Epithelial cell of esophagus (primary cell): ENCODE results near the gene DLX6.
A peak's percentile ranks its signal among the peaks of the same experiment; 100 is the strongest.

Source experiments
- DNase-seq: peaks from one replicate; pipeline ENCODE4 v3.0.0; 2010; ENCODE audit warnings: low read depth
- H3K4me3 ChIP-seq: 2 replicates; pipeline ENCODE4 v1.5.1; 2011; ENCODE audit warnings: mild to moderate bottlenecking, low read length, control low read depth
- TF ChIP-seq, protein P1 (sequence below): IDR thresholded peaks from 2 replicates; pipeline ENCODE4 v1.5.1; 2011; ENCODE audit warnings: low read depth, mild to moderate bottlenecking, low read length, control low read depth, inconsistent platforms; ENCODE audit not compliant: insufficient read depth; ENCODE audit errors: missing control alignments

DLX6 gene

DNA sequence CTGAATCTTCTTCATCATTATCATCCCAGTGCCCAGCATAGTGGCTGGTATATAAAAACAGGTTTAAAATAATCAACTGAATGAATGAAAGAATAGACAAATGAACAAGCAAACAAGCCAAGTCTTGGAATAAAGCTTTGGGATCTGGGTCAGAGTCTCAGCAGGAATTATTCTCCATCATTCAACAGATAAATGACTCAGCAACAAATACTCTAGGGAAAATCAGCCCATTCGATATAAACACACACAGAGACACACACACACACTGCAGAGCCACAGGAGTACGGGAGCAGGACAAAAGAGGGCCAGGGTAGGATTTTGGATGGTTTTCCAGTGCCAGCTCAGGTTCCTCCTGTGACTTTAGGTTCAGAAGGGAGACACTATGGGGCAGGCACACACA, 29.2 kb upstream of the DLX6 start:
- no peak for DNase-seq
- TF ChIP-seq, protein P1, sequence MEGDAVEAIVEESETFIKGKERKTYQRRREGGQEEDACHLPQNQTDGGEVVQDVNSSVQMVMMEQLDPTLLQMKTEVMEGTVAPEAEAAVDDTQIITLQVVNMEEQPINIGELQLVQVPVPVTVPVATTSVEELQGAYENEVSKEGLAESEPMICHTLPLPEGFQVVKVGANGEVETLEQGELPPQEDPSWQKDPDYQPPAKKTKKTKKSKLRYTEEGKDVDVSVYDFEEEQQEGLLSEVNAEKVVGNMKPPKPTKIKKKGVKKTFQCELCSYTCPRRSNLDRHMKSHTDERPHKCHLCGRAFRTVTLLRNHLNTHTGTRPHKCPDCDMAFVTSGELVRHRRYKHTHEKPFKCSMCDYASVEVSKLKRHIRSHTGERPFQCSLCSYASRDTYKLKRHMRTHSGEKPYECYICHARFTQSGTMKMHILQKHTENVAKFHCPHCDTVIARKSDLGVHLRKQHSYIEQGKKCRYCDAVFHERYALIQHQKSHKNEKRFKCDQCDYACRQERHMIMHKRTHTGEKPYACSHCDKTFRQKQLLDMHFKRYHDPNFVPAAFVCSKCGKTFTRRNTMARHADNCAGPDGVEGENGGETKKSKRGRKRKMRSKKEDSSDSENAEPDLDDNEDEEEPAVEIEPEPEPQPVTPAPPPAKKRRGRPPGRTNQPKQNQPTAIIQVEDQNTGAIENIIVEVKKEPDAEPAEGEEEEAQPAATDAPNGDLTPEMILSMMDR = no peak
- no peak overlapping the region for H3K4me3 ChIP-seq

DNA sequence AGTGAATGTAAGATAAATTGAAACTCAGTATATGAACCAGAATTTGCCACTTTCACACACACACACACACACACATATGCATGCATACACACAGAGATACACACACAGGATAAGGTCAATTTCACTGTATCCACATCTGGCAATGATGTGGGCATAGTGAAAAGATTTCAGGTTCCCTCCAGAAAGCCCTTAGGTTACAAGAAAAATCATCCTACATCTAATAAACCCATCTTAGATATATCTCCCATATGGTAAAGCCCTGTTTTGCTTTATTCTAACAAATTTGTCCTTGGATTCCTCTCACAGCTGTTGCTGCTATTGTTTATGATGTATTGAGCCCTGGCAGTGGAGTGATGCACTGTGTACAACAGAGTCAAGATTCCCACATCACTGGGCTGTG, 27.9 kb upstream of the DLX6 start:
- TF ChIP-seq, protein P1 = no peak
- no peak for DNase-seq

DNA sequence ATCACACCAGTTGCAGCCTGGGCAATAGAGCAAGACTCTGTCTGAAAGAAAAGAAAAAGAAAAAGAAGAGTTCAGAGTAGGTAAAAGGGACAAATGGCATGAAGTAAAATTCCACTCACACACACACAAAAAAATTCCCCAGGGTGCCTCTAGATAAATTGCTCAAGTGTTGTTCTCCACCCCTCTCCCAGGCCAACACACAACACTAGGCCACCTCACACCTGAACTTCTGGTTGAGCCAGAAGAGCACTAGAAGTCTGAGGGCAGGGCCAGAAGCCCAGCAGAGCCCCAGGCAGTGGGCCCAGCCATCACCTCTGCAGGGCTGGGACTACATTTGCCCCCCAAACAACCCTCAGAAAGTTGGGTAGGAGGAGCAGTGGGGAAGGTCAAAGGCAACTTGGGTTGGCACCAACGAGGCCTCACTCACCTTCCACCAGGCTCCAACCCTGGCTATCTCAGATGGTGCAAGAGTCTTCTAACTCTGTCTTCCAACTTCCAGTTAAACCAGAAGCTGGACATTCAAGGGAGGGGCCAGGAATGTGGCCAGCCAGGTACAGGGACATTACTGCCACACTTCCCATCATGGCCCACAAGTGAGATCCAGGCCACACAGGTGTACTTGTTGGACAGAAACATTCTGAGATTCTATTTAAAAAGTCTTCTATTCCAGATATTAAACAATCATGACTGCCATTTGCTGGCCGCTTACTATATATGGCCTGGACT, 25.6 kb upstream of the DLX6 start:
- TF ChIP-seq, protein P1 = no peak
- no peak overlapping the region for H3K4me3 ChIP-seq
- DNase-seq = peak; percentile 17

More for the DNA sequence above, 27.9 kb upstream of the DLX6 start:
- no peak overlapping the region for H3K4me3 ChIP-seq

DNA sequence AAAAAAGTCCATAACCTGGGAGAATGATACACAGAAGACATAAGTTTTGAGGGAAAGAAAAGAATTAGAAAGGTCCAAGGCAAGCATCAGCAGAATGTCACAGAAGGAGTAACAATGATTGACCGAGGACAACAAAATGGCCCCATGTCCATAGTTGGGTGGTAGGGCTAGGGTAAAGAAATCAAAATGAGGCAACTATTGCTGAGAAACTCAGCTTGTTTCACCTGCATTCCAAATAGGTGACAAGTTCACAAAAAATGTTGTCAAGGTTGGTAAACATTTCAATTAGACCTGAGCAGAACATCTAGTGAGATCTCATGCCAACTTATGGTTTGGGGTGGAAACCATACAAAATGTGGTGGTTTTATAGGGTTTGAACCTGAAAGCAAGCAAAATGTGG, 22.8 kb upstream of the DLX6 start:
- no peak for DNase-seq
- TF ChIP-seq, protein P1 = no peak
- H3K4me3 ChIP-seq = no peak overlapping the region

DNA sequence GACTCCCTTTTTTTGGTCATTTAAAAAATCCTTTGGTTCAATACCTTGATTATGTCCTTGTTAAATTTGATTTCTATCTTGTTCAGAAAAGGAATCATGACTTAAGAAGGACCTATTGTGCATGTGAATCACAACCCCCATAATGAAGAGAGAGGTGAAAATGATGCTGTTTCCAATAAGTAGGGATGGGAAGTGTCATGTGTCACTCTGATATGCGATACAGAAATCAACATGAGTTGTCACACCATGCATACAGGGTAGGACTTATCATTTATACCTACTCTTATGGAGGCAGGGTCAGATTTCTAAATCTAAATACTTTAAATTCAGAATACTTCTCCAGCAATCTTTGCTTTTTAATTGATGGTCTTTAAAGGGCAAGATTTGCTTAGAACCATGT, 19.4 kb upstream of the DLX6 start:
- TF ChIP-seq, protein P1 = no peak

DNA sequence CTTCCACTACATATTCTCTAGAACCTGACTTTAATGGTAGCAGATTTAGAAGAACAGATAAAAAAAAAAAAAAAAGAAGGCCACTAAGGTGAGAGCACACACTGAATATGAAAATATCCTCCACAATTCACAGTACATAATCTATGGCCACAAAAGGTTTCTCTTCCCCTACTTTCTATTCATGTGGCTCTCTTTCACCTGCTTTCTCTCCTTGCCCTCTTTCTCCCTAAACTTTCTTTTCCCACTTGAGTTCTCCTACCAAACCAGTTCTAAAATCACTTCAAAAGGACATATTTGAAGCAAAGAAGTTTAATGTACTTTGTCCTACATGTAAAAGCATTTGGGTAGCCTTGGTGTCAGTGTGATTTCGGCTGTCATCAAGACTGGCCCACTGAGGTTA, 18.5 kb upstream of the DLX6 start:
- DNase-seq = no peak
- TF ChIP-seq, protein P1 = no peak
- H3K4me3 ChIP-seq = no peak overlapping the region

More for the DNA sequence above, 19.4 kb upstream of the DLX6 start:
- no peak for DNase-seq
- H3K4me3 ChIP-seq = no peak overlapping the region

DNA sequence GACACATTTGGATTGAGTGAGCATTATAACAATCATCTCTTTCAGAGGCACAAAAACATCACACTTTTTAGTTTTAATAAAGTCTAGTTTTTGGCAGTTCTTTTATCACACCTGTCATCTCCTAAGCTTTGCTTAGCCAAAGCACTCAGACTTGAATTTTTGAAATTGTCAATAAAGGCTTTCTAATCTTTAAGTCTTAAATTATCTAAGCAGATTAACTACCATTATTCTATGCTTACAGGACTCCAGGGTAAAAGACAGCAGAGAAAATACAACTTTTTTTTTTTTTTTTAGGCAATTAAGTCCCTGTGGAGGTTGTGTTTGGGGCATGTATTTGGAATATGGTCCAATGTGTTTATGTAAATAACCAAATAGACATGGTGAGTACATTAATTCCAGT, 17.6 kb upstream of the DLX6 start:
- H3K4me3 ChIP-seq = no peak overlapping the region
- DNase-seq = no peak
- TF ChIP-seq, protein P1 = no peak
